HEK293 (cell line): ENCODE data around the gene OSBPL10.

Source experiments
- CTCF ChIA-PET: fragments of 350-600 bp; formaldehyde crosslinking; extraction: SDS; loops from one replicate; lab custom pipeline; 2021; ENCODE audit warnings: antibody characterized with exemption; lab: Yijun Ruan, JAX
- POLR2A ChIA-PET: fragments of 300-600 bp; formaldehyde crosslinking; extraction: SDS; loops from one replicate; lab custom pipeline; 2020; ENCODE audit warnings: antibody characterized with exemption, inconsistent platforms; lab: Yijun Ruan, JAX
- H3K27ac ChIP-seq: fragments of 200-500 bp; sonication (Bioruptor generic); 2 replicates; pipeline ENCODE4 v1.5.1; 2014; ENCODE audit warnings: low read depth, low read length, control low read depth, inconsistent platforms; ENCODE audit errors: extremely low read depth
- H3K36me3 ChIP-seq, 2 experiments: fragments of 200-500 bp in 1 of 2; sonication (Bioruptor generic) in 1 of 2; 1 replicate in 1 of 2; 2 replicates in 1 of 2; pipeline ENCODE4 v1.5.1; 2014 to 2017; ENCODE audit warnings: inconsistent platforms in 2 of 2, low read length in 2 of 2; ENCODE audit not compliant: control insufficient read depth in 2 of 2, insufficient read depth in 1 of 2
- H3K4me1 ChIP-seq: fragments of 200-500 bp; sonication (Bioruptor generic); 2 replicates; pipeline ENCODE4 v1.5.1; 2014; ENCODE audit warnings: mild to moderate bottlenecking, low read length, inconsistent platforms; ENCODE audit not compliant: control insufficient read depth, insufficient read depth
- H3K4me3 ChIP-seq: 2 replicates; pipeline ENCODE4 v1.5.1; 2011; ENCODE audit warnings: low read depth, mild to moderate bottlenecking, control low read depth, low read length, moderate library complexity
- H3K9me3 ChIP-seq: fragments of 200-500 bp; sonication (Bioruptor generic); 2 replicates; pipeline ENCODE4 v1.5.1; 2014; ENCODE audit warnings: low read depth, low read length, inconsistent platforms; ENCODE audit not compliant: control insufficient read depth, insufficient read depth
- GLI4 ChIP-seq: fragments of 450-650 bp; formaldehyde crosslinking; IDR thresholded peaks from 2 replicates; pipeline ENCODE4 v1.5.1; 2016; ENCODE audit warnings: missing biosample characterization, missing genetic modification characterization
- MZF1 ChIP-seq: fragments of 450-650 bp; formaldehyde crosslinking; IDR thresholded peaks from 2 replicates; pipeline ENCODE4 v1.5.1; 2017; ENCODE audit warnings: missing biosample characterization, missing genetic modification characterization, borderline replicate concordance
- PRDM10 ChIP-seq: fragments of 450-650 bp; formaldehyde crosslinking; IDR thresholded peaks from 2 replicates; pipeline ENCODE4 v1.5.1; 2016; ENCODE audit warnings: missing biosample characterization, missing genetic modification characterization
- SCRT1 ChIP-seq: fragments of 450-650 bp; formaldehyde crosslinking; IDR thresholded peaks from 2 replicates; pipeline ENCODE4 v1.5.1; 2016; ENCODE audit warnings: missing biosample characterization, missing genetic modification characterization, borderline replicate concordance
- ZBTB44 ChIP-seq: fragments of 450-650 bp; IDR thresholded peaks from 2 replicates; pipeline ENCODE4 v1.5.1; 2018; ENCODE audit warnings: missing biosample characterization, mild to moderate bottlenecking, missing genetic modification characterization
- ZIC2 ChIP-seq: fragments of 450-650 bp; formaldehyde crosslinking; IDR thresholded peaks from 2 replicates; pipeline ENCODE4 v1.5.1; 2016; ENCODE audit warnings: missing biosample characterization, missing genetic modification characterization
- ZNF112 ChIP-seq: fragments of 450-650 bp; formaldehyde crosslinking; IDR thresholded peaks from 2 replicates; pipeline ENCODE4 v1.5.0; 2017; ENCODE audit warnings: missing biosample characterization, missing genetic modification characterization
- ZNF114 ChIP-seq: fragments of 450-650 bp; formaldehyde crosslinking; IDR thresholded peaks from 2 replicates; pipeline ENCODE4 v1.5.0; 2017; ENCODE audit warnings: missing biosample characterization, missing genetic modification characterization
- ZNF239 ChIP-seq: fragments of 450-650 bp; formaldehyde crosslinking; IDR thresholded peaks from 2 replicates; pipeline ENCODE4 v1.5.1; 2016; ENCODE audit warnings: missing biosample characterization, missing genetic modification characterization
- ZNF354C ChIP-seq: fragments of 450-650 bp; formaldehyde crosslinking; IDR thresholded peaks from 2 replicates; pipeline ENCODE4 v1.5.1; 2016; ENCODE audit warnings: missing biosample characterization, missing genetic modification characterization, low read depth, borderline replicate concordance
- ZNF37A ChIP-seq: fragments of 450-650 bp; IDR thresholded peaks from 2 replicates; pipeline ENCODE4 v1.5.1; 2018; ENCODE audit warnings: missing biosample characterization, missing genetic modification characterization
- ZNF404 ChIP-seq: fragments of 450-650 bp; formaldehyde crosslinking; IDR thresholded peaks from 2 replicates; pipeline ENCODE4 v1.5.1; 2017; ENCODE audit warnings: missing biosample characterization, missing genetic modification characterization
- ZNF449 ChIP-seq: fragments of 450-650 bp; formaldehyde crosslinking; IDR thresholded peaks from 2 replicates; pipeline ENCODE4 v1.5.1; 2017; ENCODE audit warnings: missing biosample characterization, mild to moderate bottlenecking, missing genetic modification characterization, moderate library complexity
- ZNF488 ChIP-seq: fragments of 450-650 bp; formaldehyde crosslinking; IDR thresholded peaks from 2 replicates; pipeline ENCODE4 v1.5.1; 2016; ENCODE audit warnings: missing biosample characterization, missing genetic modification characterization
- ZNF530 ChIP-seq: fragments of 450-650 bp; formaldehyde crosslinking; IDR thresholded peaks from 2 replicates; pipeline ENCODE4 v1.5.1; 2016; ENCODE audit warnings: low read depth, missing biosample characterization, missing genetic modification characterization
- ZNF544 ChIP-seq: fragments of 450-650 bp; formaldehyde crosslinking; IDR thresholded peaks from 2 replicates; pipeline ENCODE4 v1.5.0; 2017; ENCODE audit warnings: missing biosample characterization, missing genetic modification characterization
- ZNF585B ChIP-seq: fragments of 450-650 bp; formaldehyde crosslinking; IDR thresholded peaks from 2 replicates; pipeline ENCODE4 v1.5.1; 2016; ENCODE audit warnings: missing biosample characterization, missing genetic modification characterization
- ZNF626 ChIP-seq: fragments of 450-650 bp; sonication (Bioruptor Pico); formaldehyde crosslinking; IDR thresholded peaks from 2 replicates; pipeline ENCODE4 v1.5.1; 2018; ENCODE audit warnings: missing biosample characterization, missing genetic modification characterization, inconsistent platforms
- ZNF639 ChIP-seq: fragments of 450-650 bp; formaldehyde crosslinking; IDR thresholded peaks from 2 replicates; pipeline ENCODE4 v1.5.1; 2016; ENCODE audit warnings: missing biosample characterization, missing genetic modification characterization
- ZNF654 ChIP-seq: fragments of 450-650 bp; formaldehyde crosslinking; IDR thresholded peaks from 2 replicates; pipeline ENCODE4 v1.5.1; 2016; ENCODE audit warnings: low read depth, missing biosample characterization, missing genetic modification characterization
- ZNF76 ChIP-seq: fragments of 450-650 bp; formaldehyde crosslinking; IDR thresholded peaks from 2 replicates; pipeline ENCODE4; 2016; ENCODE audit warnings: low read depth, missing biosample characterization, missing genetic modification characterization, borderline replicate concordance
- ZNF791 ChIP-seq: fragments of 450-650 bp; formaldehyde crosslinking; IDR thresholded peaks from 2 replicates; pipeline ENCODE4 v1.5.1; 2016; ENCODE audit warnings: missing biosample characterization, missing genetic modification characterization

OSBPL10 gene

GRCh38 chr3:31858439-31858838 lies 122.6 kb downstream of the OSBPL10 start:
- H3K4me3 ChIP-seq: no peak overlapping the region
- POLR2A ChIA-PET: no interaction called here

GRCh38 chr3:31853580-31853979 lies 127.5 kb downstream of the OSBPL10 start:
- CTCF ChIA-PET: no interaction called here
- TF ChIP-seq ZNF112 (tag by site-specific recombination): no peak
- no peak for TF ChIP-seq ZBTB44
- no peak for TF ChIP-seq ZIC2
- no peak for TF ChIP-seq ZNF449 (tag by site-specific recombination)
- no peak for TF ChIP-seq ZNF76
- no peak for TF ChIP-seq SCRT1 (tag by site-specific recombination)
- TF ChIP-seq ZNF114 (tag by site-specific recombination): no peak
- Histone ChIP-seq H3K27ac (no peak overlapping the region), H3K9me3 (no peaks in the 10 kb centered on the region), H3K4me3 (no peak overlapping the region), H3K36me3 (no peaks in the 10 kb centered on the region), H3K4me1 (no peaks in the 10 kb centered on the region)
- POLR2A ChIA-PET: no interaction called here

More at GRCh38 chr3:31858439-31858838, 122.6 kb downstream of the OSBPL10 start:
- H3K4me1 ChIP-seq: no peaks in the 10 kb centered on the region
- no peaks in the 10 kb centered on the region for H3K36me3 ChIP-seq
- TF ChIP-seq ZNF585B (tag by site-specific recombination) (no peak), ZNF544 (tag by site-specific recombination) (no peak), ZNF639 (tag by site-specific recombination) (no peak), ZNF530 (tag by site-specific recombination) (no peak), ZNF239 (tag by site-specific recombination) (no peak), PRDM10 (tag by site-specific recombination) (no peak), ZNF37A (tag by site-specific recombination) (no peak), GLI4 (tag by site-specific recombination) (no peak), ZNF654 (tag by site-specific recombination) (no peak), ZNF488 (tag by site-specific recombination) (no peak), ZNF791 (tag by site-specific recombination) (no peak), ZNF626 (tag by site-specific recombination) (no peak), ZNF404 (no peak), MZF1 (tag by site-specific recombination) (no peak), ZNF354C (tag by site-specific recombination) (no peak)
- no peak overlapping the region for H3K27ac ChIP-seq
- CTCF ChIA-PET: interaction anchor here (0.6 kb wide), 1 partner anchor 457 kb away, joined by 3 read pairs; no protein-coding TSS in a partner anchor
- H3K9me3 ChIP-seq: no peaks in the 10 kb centered on the region
